Ovary (tissue), 9 donors: Measurements from ENCODE around the gene CXCL9. TPM values are rescaled to one million over a fixed set of nuclear protein-coding genes. Genes with fewer than 3 reads are reported as not detected.

Source experiments
- DNase-seq, 5 donors: peaks; one replicate each; pipeline ENCODE4 v3.0.0-alpha.2; 2019 to 2020
- H3K27ac ChIP-seq, 2 donors: fragments of 200-600 bp; one replicate each; pipeline versions ENCODE4 v1.5.1 to v1.8.0; 2019 to 2022
- H3K27me3 ChIP-seq: fragments of 200-600 bp; one replicate; pipeline ENCODE4 v1.8.0; 2022
- H3K36me3 ChIP-seq: fragments of 200-600 bp; sonication (generic); one replicate; pipeline ENCODE4 v1.5.1; 2019
- H3K4me1 ChIP-seq: one replicate; pipeline ENCODE4 v1.8.1; 2013; ENCODE audit warnings: mild to moderate bottlenecking, moderate library complexity; ENCODE audit not compliant: insufficient read depth
- H3K4me3 ChIP-seq: fragments of 200-600 bp; sonication (generic); one replicate; pipeline ENCODE4 v1.5.1; 2017
- H3K9me3 ChIP-seq, 2 donors: fragments of 200-600 bp in 1 of 2; sonication (generic) in 1 of 2; one replicate each; pipeline versions ENCODE4 v1.5.1 to v1.8.1; 2013 to 2019; ENCODE audit warnings: mild to moderate bottlenecking in 1 of 2, moderate library complexity in 1 of 2
- CTCF ChIP-seq, 3 donors: fragments of 450-650 bp in 2 of 3; fragments of 200-600 bp in 1 of 3; IDR thresholded peaks; one replicate each; pipeline versions ENCODE4 v1.5.1 to v1.8.0; 2016 to 2022; ENCODE audit warnings: antibody characterized with exemption in 3 of 3, mild to moderate bottlenecking in 1 of 3
- EP300 ChIP-seq: sonication (generic); formaldehyde crosslinking; IDR thresholded peaks from one replicate; pipeline ENCODE4 v1.6.1; 2017; ENCODE audit warnings: antibody characterized with exemption
- POLR2A ChIP-seq: fragments of 450-650 bp; IDR thresholded peaks from one replicate; pipeline ENCODE4 v1.6.1; 2017; ENCODE audit warnings: antibody characterized with exemption, mild to moderate bottlenecking, moderate library complexity
- WGBS, 3 donors: extraction: QIAGEN DNeasy Blood & Tissue Kit in 1 of 3; methylation state at CpG; one replicate each; pipeline versions ENCODE4 v1.1.5 to v1.1.7; 2013 to 2017; 5-methylcytosine and 5-hydroxymethylcytosine counted together
- intact Hi-C, 4 donors: fragments of 100-400 bp; cut with DNase I; formaldehyde crosslinking; loops; one replicate each; pipeline versions ENCODE4 v1.11.0 to v1.15.1; 2022 to 2023
- polyA plus RNA-seq, 2 donors: library from polyadenylated mRNA; stranded (reverse); fragments of 200-250 nt in 1 of 2; fragments of 350-450 nt in 1 of 2; fragmentation: Illumina TruSeq in 1 of 2; extraction: RNeasy Lipid Tissue Mini Kit (QIAGEN cat#74804) in 1 of 2; gene quantifications; one replicate each; pipeline ENCODE4 v1.2.3, GENCODE V29; 2013 to 2014
- total RNA-seq, 7 donors: library from RNA; depleted of rRNA in 2 of 7; stranded (reverse); fragments of >200 nt in 2 of 7; fragmentation: NEBNext Ultra II Directional in 3 of 7; extraction: Animal tissue kit (Norgen Biotek cat#: 25700) in 3 of 7; gene quantifications; one replicate each; pipeline versions ENCODE4 v1.1.0 to v1.2.4, GENCODE V29; 2016 to 2023
- donor health status: DM: no; HTN: no; CAD: no; lungs with moderate emphysema.
- donor health status: DM: no; HTN: no; CAD: no.
- donor health status: Bipolar disorder and iron deficiency.
- donor health status: DM: yes; HTN: yes; CAD: no.
- donor health status: DM: no; HTN: no; CAD: no.
- donor health status: DM: yes; HTN: yes; CAD: no.

CXCL9 gene
- total and polyA plus RNA-seq, 9 donors: 0.06 to 8.2 (median 0.20) TPM; not detected in 4

- H3K27me3 ChIP-seq: no peaks in the 10 kb centered on the region
- no peaks in the 10 kb centered on the region for H3K9me3 ChIP-seq
- no peak overlapping the region for H3K4me3 ChIP-seq
- intact Hi-C loops: no loop called here
- no peaks in the 10 kb centered on the region for H3K4me1 ChIP-seq
- no peaks in the 10 kb centered on the region for H3K36me3 ChIP-seq
- no peak for TF ChIP-seq POLR2A
- TF ChIP-seq CTCF (IDR thresholded peaks at IDR 0.05): no peak
- TF ChIP-seq EP300: no peak
- no peak for DNase-seq
- no peak overlapping the region for H3K27ac ChIP-seq
- WGBS, 3 donors: 74 to 85% (median 79%) methylated on average over 2 of the region's 2 CpGs
Measured at GRCh38 chr4:76022677-76023076, 15.4 kb upstream of the CXCL9 start.

- DNase-seq: no peak
- 83 to 90% (median 89%) methylated on average over 4 of the region's 4 CpGs for WGBS, 3 donors
- intact Hi-C loops: no loop called here
- no peak overlapping the region for H3K27ac ChIP-seq
- no peaks in the 10 kb centered on the region for H3K9me3 ChIP-seq
- no peak overlapping the region for H3K4me3 ChIP-seq
- TF ChIP-seq POLR2A: no peak
- TF ChIP-seq CTCF (IDR thresholded peaks at IDR 0.05): no peak
- no peak for TF ChIP-seq EP300
- H3K4me1 ChIP-seq: no peaks in the 10 kb centered on the region
- H3K36me3 ChIP-seq: no peaks in the 10 kb centered on the region
- no peaks in the 10 kb centered on the region for H3K27me3 ChIP-seq
Measured at GRCh38 chr4:76022031-76022430, 14.7 kb upstream of the CXCL9 start.

- no peak for DNase-seq
- WGBS, 3 donors: 89 to 91% (median 91%) methylated on average over 3 of the region's 3 CpGs
- no peak overlapping the region for H3K27ac ChIP-seq
- intact Hi-C loops: no loop called here
- TF ChIP-seq EP300 (no peak), POLR2A (no peak), CTCF (IDR thresholded peaks at IDR 0.05) (no peak)
- H3K27me3 ChIP-seq: no peaks in the 10 kb centered on the region
- no peak overlapping the region for H3K4me3 ChIP-seq
- H3K9me3 ChIP-seq: no peaks in the 10 kb centered on the region
- H3K4me1 ChIP-seq: no peaks in the 10 kb centered on the region
- H3K36me3 ChIP-seq: no peaks in the 10 kb centered on the region
Measured at GRCh38 chr4:76017056-76017686, 9.9 kb upstream of the CXCL9 start.

- TF ChIP-seq EP300: no peak
- TF ChIP-seq CTCF (IDR thresholded peaks at IDR 0.05): no peak
- TF ChIP-seq POLR2A: no peak
- DNase-seq: no peak
- H3K36me3 ChIP-seq: no peaks in the 10 kb centered on the region
- no peaks in the 10 kb centered on the region for H3K4me1 ChIP-seq
- WGBS, 3 donors: 79 to 85% (median 84%) methylated on average over 2 of the region's 2 CpGs
- intact Hi-C loops: no loop called here
- no peaks in the 10 kb centered on the region for H3K27me3 ChIP-seq
- H3K4me3 ChIP-seq: no peak overlapping the region
- no peak overlapping the region for H3K27ac ChIP-seq
- no peaks in the 10 kb centered on the region for H3K9me3 ChIP-seq
Measured at GRCh38 chr4:76016393-76016792, 9.1 kb upstream of the CXCL9 start.
